ENCODE results near the gene SLC35A4. TPM values are rescaled to one million over a fixed set of nuclear protein-coding genes. Genes with fewer than 3 reads are reported as not detected.

SLC35A4 gene
- polyA plus RNA-seq, 1 donor = 80.1 TPM

- no peak for DNase-seq
Measured at GRCh38 chr5:140556438-140556837, 8.2 kb upstream of the SLC35A4 start.

- peak; percentile 89 for DNase-seq
Measured at GRCh38 chr5:140557136-140557805, 7.4 kb upstream of the SLC35A4 start, which contains the start of gene SRA1. TSS of gene SRA1 (minus strand) at chr5:140557473. CDS start at chr5:140557452, 21 bp downstream.

GRCh38 chr5:140557965-140558364, 6.7 kb upstream of the SLC35A4 start:
- DNase-seq = no peak

- DNase-seq = no peak
Measured at GRCh38 chr5:140558542-140558941, 6.1 kb upstream of the SLC35A4 start.

GRCh38 chr5:140560227-140560626, 4.4 kb upstream of the SLC35A4 start:
- DNase-seq = no peak

GRCh38 chr5:140561753-140562523, 2.7 kb upstream of the SLC35A4 start:
- DNase-seq = no peak

- no peak for DNase-seq
Measured at GRCh38 chr5:140563596-140563995, 1.0 kb upstream of the SLC35A4 start.

- DNase-seq = peak; percentile 19
Measured at GRCh38 chr5:140565024-140565779, 574 bp downstream of the SLC35A4 start.

GRCh38 chr5:140565780-140566095, 1.1 kb downstream of the SLC35A4 start:
- no peak for DNase-seq

GRCh38 chr5:140566665-140567064, 2.0 kb downstream of the SLC35A4 start:
- DNase-seq = no peak

GRCh38 chr5:140567136-140567818, 2.6 kb downstream of the SLC35A4 start:
- no peak for DNase-seq

- DNase-seq = no peak
Measured at GRCh38 chr5:140567871-140568270, 3.2 kb downstream of the SLC35A4 start.

- DNase-seq = no peak
Measured at GRCh38 chr5:140568443-140569063, 3.9 kb downstream of the SLC35A4 start.

- DNase-seq = no peak
Measured at GRCh38 chr5:140569197-140569596, 4.6 kb downstream of the SLC35A4 start.

GRCh38 chr5:140570058-140570457, 5.4 kb downstream of the SLC35A4 start:
- DNase-seq = no peak

GRCh38 chr5:140570488-140570887, 5.9 kb downstream of the SLC35A4 start:
- DNase-seq = no peak

GRCh38 chr5:140571105-140571504, 6.5 kb downstream of the SLC35A4 start:
- DNase-seq = no peak

- DNase-seq = no peak
Measured at GRCh38 chr5:140573683-140574082, 9.1 kb downstream of the SLC35A4 start.

GRCh38 chr5:140574165-140574564, 9.5 kb downstream of the SLC35A4 start:
- no peak for DNase-seq

GRCh38 chr5:140575309-140575708, 10.7 kb downstream of the SLC35A4 start:
- no peak for DNase-seq

- no peak for DNase-seq
Measured at GRCh38 chr5:140576776-140577201, 12.2 kb downstream of the SLC35A4 start.
